AG09309 (cell line): ENCODE results near the gene WFDC2.

ENCODE experiments used
- DNase-seq: peaks from one replicate; pipeline ENCODE4 v3.0.0-alpha.2; 2010; ENCODE audit warnings: low read depth
- H3K4me3 ChIP-seq: 2 replicates; pipeline ENCODE4 v1.5.1; 2011; ENCODE audit warnings: mild to moderate bottlenecking, low read depth, low read length, moderate library complexity; ENCODE audit not compliant: control insufficient read depth
- CTCF ChIP-seq: IDR thresholded peaks from 2 replicates; pipeline ENCODE4 v1.5.1; 2011; ENCODE audit warnings: mild to moderate bottlenecking, low read depth, low read length, inconsistent platforms; ENCODE audit not compliant: insufficient read depth, control insufficient read depth; ENCODE audit errors: missing control alignments

WFDC2 gene

GRCh38 chr20:45462711-45463509 is 6.6 kb upstream of the WFDC2 start:
- DNase-seq: no peak
- TF ChIP-seq CTCF: no peak
- no peak overlapping the region for H3K4me3 ChIP-seq

GRCh38 chr20:45463709-45464108 is 5.8 kb upstream of the WFDC2 start:
- no peak overlapping the region for H3K4me3 ChIP-seq
- no peak for TF ChIP-seq CTCF
- no peak for DNase-seq

- H3K4me3 ChIP-seq: no peak overlapping the region
- TF ChIP-seq CTCF: no peak
- DNase-seq: no peak
These were observed 3.9 kb upstream of the WFDC2 start for GRCh38 chr20:45465491-45466266.

- no peak overlapping the region for H3K4me3 ChIP-seq
- no peak for TF ChIP-seq CTCF
- DNase-seq: no peak
These were observed 2.4 kb upstream of the WFDC2 start for GRCh38 chr20:45467172-45467571.

- no peak for DNase-seq
- no peak for TF ChIP-seq CTCF
- no peak overlapping the region for H3K4me3 ChIP-seq
These were observed 1.7 kb upstream of the WFDC2 start for GRCh38 chr20:45467861-45468260.

- no peak for DNase-seq
- TF ChIP-seq CTCF: no peak
- H3K4me3 ChIP-seq: peak overlapping the region; percentile 29
These were observed 844 bp downstream of the WFDC2 start for GRCh38 chr20:45470262-45470931.
